H9 (cell line): ENCODE results near the gene WRAP73. TPM values are rescaled to one million over a fixed set of nuclear protein-coding genes. Genes with fewer than 3 reads are reported as not detected.

Experiments
- DNase-seq: peaks from one replicate; pipeline ENCODE4 v3.0.0-alpha.2; 2017
- H2AFZ ChIP-seq: one replicate; pipeline ENCODE4 v1.6.1; 2013; ENCODE audit warnings: mild to moderate bottlenecking, low read length, control low read depth, moderate library complexity
- H2AK5ac ChIP-seq: 2 replicates; pipeline ENCODE4 v1.6.1; 2013; ENCODE audit warnings: low read length, control low read depth, mixed read lengths; ENCODE audit not compliant: insufficient read length
- H2BK120ac ChIP-seq: one replicate; pipeline ENCODE4 v1.6.1; 2013; ENCODE audit warnings: low read depth, mild to moderate bottlenecking, low read length, control low read depth, inconsistent platforms; ENCODE audit not compliant: poor library complexity, severe bottlenecking
- H2BK12ac ChIP-seq: 2 replicates; pipeline ENCODE4 v1.6.1; 2013; ENCODE audit warnings: low read length, control low read depth, mixed read lengths, low read depth; ENCODE audit not compliant: insufficient read length
- H2BK15ac ChIP-seq: 2 replicates; pipeline ENCODE4 v1.6.1; 2013; ENCODE audit warnings: low read depth, low read length, control low read depth
- H2BK20ac ChIP-seq: one replicate; pipeline ENCODE4 v1.6.1; 2013; ENCODE audit warnings: low read depth, mild to moderate bottlenecking, low read length, control low read depth, inconsistent platforms; ENCODE audit not compliant: poor library complexity, severe bottlenecking
- H2BK5ac ChIP-seq: 2 replicates; pipeline ENCODE4 v1.6.1; 2013; ENCODE audit warnings: low read length, control low read depth, mixed read lengths; ENCODE audit not compliant: insufficient read length
- H3K14ac ChIP-seq: 2 replicates; pipeline ENCODE4 v1.6.1; 2013; ENCODE audit warnings: low read length, control low read depth; ENCODE audit not compliant: insufficient read depth
- H3K18ac ChIP-seq: 2 replicates; pipeline ENCODE4 v1.6.1; 2013; ENCODE audit warnings: low read depth, mild to moderate bottlenecking, mixed read lengths, low read length, control low read depth; ENCODE audit not compliant: insufficient read length
- H3K23ac ChIP-seq: 2 replicates; pipeline ENCODE4 v1.6.1; 2013; ENCODE audit warnings: low read length, control low read depth, mixed read lengths, low read depth; ENCODE audit not compliant: insufficient read length
- H3K23me2 ChIP-seq: 2 replicates; pipeline ENCODE4 v1.6.1; 2013; ENCODE audit warnings: low read depth, mild to moderate bottlenecking, mixed read lengths, low read length, control low read depth; ENCODE audit not compliant: insufficient read length, poor library complexity, severe bottlenecking
- H3K27ac ChIP-seq: 2 replicates; pipeline ENCODE4 v1.5.1; 2013; ENCODE audit warnings: low read length, control low read depth, mixed read lengths, low read depth; ENCODE audit not compliant: insufficient read length
- H3K27me3 ChIP-seq: 2 replicates; pipeline ENCODE4 v1.6.1; 2013; ENCODE audit warnings: low read length, control low read depth, inconsistent platforms; ENCODE audit not compliant: insufficient read depth
- H3K4ac ChIP-seq: 2 replicates; pipeline ENCODE4 v1.6.1; 2013; ENCODE audit warnings: low read depth, mild to moderate bottlenecking, control low read depth, inconsistent platforms, low read length, moderate library complexity
- H3K4me1 ChIP-seq: 2 replicates; pipeline ENCODE4 v1.6.1; 2013; ENCODE audit warnings: low read length, control low read depth, inconsistent platforms; ENCODE audit not compliant: insufficient read depth
- H3K4me2 ChIP-seq: 2 replicates; pipeline ENCODE4 v1.6.1; 2013; ENCODE audit warnings: low read length, control low read depth, mixed read lengths; ENCODE audit not compliant: insufficient read length, insufficient read depth
- H3K56ac ChIP-seq: 2 replicates; pipeline ENCODE4 v1.6.1; 2013; ENCODE audit warnings: low read depth, mild to moderate bottlenecking, mixed read lengths, low read length, control low read depth; ENCODE audit not compliant: insufficient read length
- H3K79me1 ChIP-seq: 2 replicates; pipeline ENCODE4 v1.6.1; 2013; ENCODE audit warnings: low read depth, mild to moderate bottlenecking, moderate library complexity, low read length, control low read depth, inconsistent platforms; ENCODE audit not compliant: insufficient read depth, poor library complexity, severe bottlenecking
- H3K79me2 ChIP-seq: 2 replicates; pipeline ENCODE4 v1.6.1; 2013; ENCODE audit warnings: low read length, control low read depth, inconsistent platforms; ENCODE audit not compliant: insufficient read depth
- H3K9ac ChIP-seq: 2 replicates; pipeline ENCODE4 v1.6.1; 2013; ENCODE audit warnings: low read length, control low read depth, mixed read lengths; ENCODE audit not compliant: insufficient read length; ENCODE audit errors: extremely low read depth
- H3K9me3 ChIP-seq: one replicate; pipeline ENCODE4 v1.6.1; 2013; ENCODE audit warnings: low read depth, low read length, inconsistent platforms; ENCODE audit not compliant: control insufficient read depth
- H3T11ph ChIP-seq: one replicate; pipeline ENCODE4 v1.6.1; 2013; ENCODE audit warnings: mild to moderate bottlenecking, low read length, control low read depth, inconsistent platforms
- H4K20me1 ChIP-seq: one replicate; pipeline ENCODE4 v1.6.1; 2013; ENCODE audit not compliant: control insufficient read depth, insufficient read length, insufficient read depth
- H4K5ac ChIP-seq: 2 replicates; pipeline ENCODE4 v1.6.1; 2013; ENCODE audit warnings: low read depth, mild to moderate bottlenecking, mixed read lengths, low read length, control low read depth; ENCODE audit not compliant: insufficient read length
- H4K8ac ChIP-seq: replicated peaks from 2 replicates; pipeline ENCODE4 v1.6.1; 2013; ENCODE audit warnings: low read length, control low read depth, mixed read lengths, low read depth; ENCODE audit not compliant: insufficient read length
- H4K91ac ChIP-seq: 2 replicates; pipeline ENCODE4 v1.6.1; 2013; ENCODE audit warnings: low read depth, mild to moderate bottlenecking, moderate library complexity, mixed read lengths, low read length, control low read depth; ENCODE audit not compliant: insufficient read length
- H3K27ac Mint-ChIP-seq, 3 experiments: 2 replicates in 2 of 3; 3 replicates in 1 of 3; pipeline ENCODE4 v1.8.0; 2020 to 2021; ENCODE audit warnings: mixed read lengths in 3 of 3, mild to moderate bottlenecking in 1 of 3, moderate library complexity in 1 of 3
- H3K27me3 Mint-ChIP-seq: 2 replicates; pipeline ENCODE4 v1.8.0; 2021; ENCODE audit warnings: low read depth, mild to moderate bottlenecking, moderate library complexity, mixed read lengths
- H3K36me3 Mint-ChIP-seq, 3 experiments: 2 replicates in 2 of 3; 3 replicates in 1 of 3; pipeline ENCODE4 v1.8.0; 2020 to 2021; ENCODE audit warnings: low read depth in 3 of 3, mixed read lengths in 3 of 3; ENCODE audit not compliant: insufficient read depth in 1 of 3
- H3K4me1 Mint-ChIP-seq, 2 experiments: 2 replicates each; pipeline ENCODE4 v1.8.0; 2020; ENCODE audit warnings: mixed read lengths in 2 of 2
- H3K4me3 Mint-ChIP-seq, 2 experiments: 2 replicates in 1 of 2; 3 replicates in 1 of 2; pipeline ENCODE4 v1.8.0; 2020 to 2021; ENCODE audit warnings: mild to moderate bottlenecking in 2 of 2, mixed read lengths in 2 of 2, moderate library complexity in 1 of 2
- H3K9me3 Mint-ChIP-seq, 2 experiments: 2 replicates in 1 of 2; 3 replicates in 1 of 2; pipeline ENCODE4 v1.8.0; 2020; ENCODE audit warnings: mild to moderate bottlenecking in 2 of 2, mixed read lengths in 2 of 2, moderate library complexity in 1 of 2
- WGBS: extraction: QIAGEN DNeasy Blood & Tissue Kit; methylation state at CpG from one replicate; pipeline ENCODE4 v1.1.7; 2013; ENCODE audit warnings: missing lambda C conversion rate, low lambda C conversion rate, mixed read lengths; ENCODE audit not compliant: insufficient read length; ENCODE audit errors: extremely low coverage; 5-methylcytosine and 5-hydroxymethylcytosine counted together
- total RNA-seq: library from RNA; stranded (reverse); gene quantifications from 2 replicates; pipeline ENCODE4 v1.2.1, GENCODE V29; 2021
- TF ChIP-seq, protein P1 (sequence below): fragments of 200-600 bp; sonication (generic); conservative IDR thresholded peaks from 3 replicates; pipeline ENCODE4 v1.8.0; 2021; ENCODE audit warnings: antibody characterized with exemption, mild to moderate bottlenecking

WRAP73 gene
- total RNA-seq, 1 experiment from 2014 or later = 28.4 TPM

DNA sequence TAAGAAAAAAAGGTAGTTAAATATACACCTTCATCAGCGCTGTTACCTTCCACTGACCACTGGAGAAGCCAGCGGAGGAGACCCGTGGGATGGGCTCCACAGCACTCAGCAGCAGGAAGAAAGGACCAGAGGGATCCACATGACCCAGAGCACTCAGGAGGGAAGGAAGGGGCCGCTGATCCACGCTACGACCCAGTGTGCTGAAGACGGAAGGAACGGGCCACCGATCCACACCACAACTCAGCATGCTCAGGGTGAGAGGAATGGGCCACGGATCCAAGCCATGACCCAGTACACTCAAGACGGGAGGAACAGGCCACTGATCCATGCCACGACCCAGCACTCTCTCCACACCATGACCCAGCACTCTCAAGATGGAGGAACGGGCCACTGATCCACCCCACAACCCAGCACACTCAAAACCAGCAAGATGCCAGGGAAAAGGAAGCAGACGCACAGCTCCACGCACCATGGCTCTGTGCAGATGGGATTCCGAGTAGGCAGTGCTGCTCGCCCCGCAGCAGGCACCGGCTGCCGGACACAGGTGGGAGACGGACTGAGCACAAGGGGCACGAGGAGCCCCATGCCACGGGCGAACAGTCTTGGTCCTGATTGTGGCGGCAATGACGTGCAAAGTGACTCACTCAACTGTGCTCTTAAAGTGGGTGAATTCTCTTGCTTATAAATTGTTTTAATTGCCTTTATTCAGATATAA, 8.7 kb downstream of the WRAP73 start:
- H3K4me2 ChIP-seq = no peak overlapping the region
- no peak overlapping the region for H2BK120ac ChIP-seq
- H2BK20ac ChIP-seq = no peak overlapping the region
- no peaks in the 10 kb centered on the region for H3K9me3 ChIP-seq
- Mint-ChIP-seq H3K4me1 (no peaks in the 10 kb centered on the region), H3K4me3 (no peak overlapping the region), H3K9me3 (no peaks in the 10 kb centered on the region), H3K27me3 (no peaks in the 10 kb centered on the region), H3K36me3 (peaks cover 6 to 54% (median 31%) of the 10 kb centered on the region in 3 experiments; a peak in 6 of 7 replicates), H3K27ac (no peak overlapping the region; a peak in 1 of 7 replicates)
- H2AK5ac ChIP-seq = no peak overlapping the region
- no peak overlapping the region for H3K18ac ChIP-seq
- no peak overlapping the region for H3K23ac ChIP-seq
- no peaks in the 10 kb centered on the region for H3K23me2 ChIP-seq
- WGBS = no CpG with 5 or more reads among the region's 26 CpGs
- no peaks in the 10 kb centered on the region for H3K79me2 ChIP-seq
- no peak overlapping the region for H3T11ph ChIP-seq
- TF ChIP-seq, protein P1, sequence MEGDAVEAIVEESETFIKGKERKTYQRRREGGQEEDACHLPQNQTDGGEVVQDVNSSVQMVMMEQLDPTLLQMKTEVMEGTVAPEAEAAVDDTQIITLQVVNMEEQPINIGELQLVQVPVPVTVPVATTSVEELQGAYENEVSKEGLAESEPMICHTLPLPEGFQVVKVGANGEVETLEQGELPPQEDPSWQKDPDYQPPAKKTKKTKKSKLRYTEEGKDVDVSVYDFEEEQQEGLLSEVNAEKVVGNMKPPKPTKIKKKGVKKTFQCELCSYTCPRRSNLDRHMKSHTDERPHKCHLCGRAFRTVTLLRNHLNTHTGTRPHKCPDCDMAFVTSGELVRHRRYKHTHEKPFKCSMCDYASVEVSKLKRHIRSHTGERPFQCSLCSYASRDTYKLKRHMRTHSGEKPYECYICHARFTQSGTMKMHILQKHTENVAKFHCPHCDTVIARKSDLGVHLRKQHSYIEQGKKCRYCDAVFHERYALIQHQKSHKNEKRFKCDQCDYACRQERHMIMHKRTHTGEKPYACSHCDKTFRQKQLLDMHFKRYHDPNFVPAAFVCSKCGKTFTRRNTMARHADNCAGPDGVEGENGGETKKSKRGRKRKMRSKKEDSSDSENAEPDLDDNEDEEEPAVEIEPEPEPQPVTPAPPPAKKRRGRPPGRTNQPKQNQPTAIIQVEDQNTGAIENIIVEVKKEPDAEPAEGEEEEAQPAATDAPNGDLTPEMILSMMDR = no peak
- no peak overlapping the region for H3K4ac ChIP-seq
- no peak overlapping the region for H3K27ac ChIP-seq
- no peaks in the 10 kb centered on the region for H3K4me1 ChIP-seq
- H3K56ac ChIP-seq = no peak overlapping the region
- H3K79me1 ChIP-seq = no peaks in the 10 kb centered on the region
- H4K8ac ChIP-seq = no peak overlapping the region
- H2BK12ac ChIP-seq = no peak overlapping the region
- no peak overlapping the region for H3K9ac ChIP-seq
- no peak overlapping the region for H3K14ac ChIP-seq
- H4K91ac ChIP-seq = no peak overlapping the region
- H3K27me3 ChIP-seq = no peaks in the 10 kb centered on the region
- no peak overlapping the region for H2BK15ac ChIP-seq
- no peak overlapping the region for H2AFZ ChIP-seq
- no peak overlapping the region for H4K5ac ChIP-seq
- no peak overlapping the region for H2BK5ac ChIP-seq
- DNase-seq = no peak
- no peaks in the 10 kb centered on the region for H4K20me1 ChIP-seq
